Lower leg skin (tissue), 4 donors: ENCODE results near the gene NTRK3. TPM values are rescaled to one million over a fixed set of nuclear protein-coding genes. Genes with fewer than 3 reads are reported as not detected.
"Not testable (repeated sequence)": the region's sequence is repeated elsewhere in the genome, so short reads cannot be mapped to it uniquely, and the experiment has no call there.

Source experiments
- DNase-seq, 2 donors: peaks; one replicate each; pipeline ENCODE4 v3.0.0-alpha.2; 2019; ENCODE audit warnings: low spot score in 2 of 2
- H3K4me3 ChIP-seq: fragments of 200-600 bp; sonication (generic); 2 replicates; pipeline ENCODE4 v1.5.1; 2017; ENCODE audit warnings: mild to moderate bottlenecking, low read depth; ENCODE audit not compliant: poor library complexity, severe bottlenecking
- POLR2A ChIP-seq, 2 donors: fragments of 450-650 bp; IDR thresholded peaks; one replicate each; pipeline ENCODE4 v1.6.1; 2016 to 2017; ENCODE audit warnings: antibody characterized with exemption in 2 of 2, mild to moderate bottlenecking in 1 of 2, moderate library complexity in 1 of 2
- WGBS, 2 donors: methylation state at CpG; one replicate each; pipeline ENCODE4 v1.1.5; 2018; 5-methylcytosine and 5-hydroxymethylcytosine counted together
- intact Hi-C: fragments of 100-400 bp; cut with DNase I; formaldehyde crosslinking; loops from one replicate; pipeline ENCODE4 v1.15.0; 2023; ENCODE audit warnings: low total_unique reads
- total RNA-seq, 4 donors: library from RNA; depleted of rRNA; stranded (reverse); fragments of >200 nt; gene quantifications; one replicate each; pipeline ENCODE4 v1.1.0, GENCODE V29; 2016
- TF ChIP-seq, protein P1 (sequence below), 3 donors: fragments of 450-650 bp; IDR thresholded peaks; one replicate each; pipeline ENCODE4 v1.5.1; 2016; ENCODE audit warnings: antibody characterized with exemption in 3 of 3, mild to moderate bottlenecking in 3 of 3, moderate library complexity in 2 of 3

Gene NTRK3
- total RNA-seq, 4 donors from 2014 or later: 0.97 to 5.4 (median 4.4) TPM

- H3K4me3 ChIP-seq: no peak overlapping the region
- intact Hi-C loops: no loop called here
- 45 to 46% methylated on average over 9 of the region's 9 CpGs for WGBS, 2 donors
- no peak for TF ChIP-seq POLR2A (IDR thresholded peaks at IDR 0.05)
- TF ChIP-seq, protein P1, sequence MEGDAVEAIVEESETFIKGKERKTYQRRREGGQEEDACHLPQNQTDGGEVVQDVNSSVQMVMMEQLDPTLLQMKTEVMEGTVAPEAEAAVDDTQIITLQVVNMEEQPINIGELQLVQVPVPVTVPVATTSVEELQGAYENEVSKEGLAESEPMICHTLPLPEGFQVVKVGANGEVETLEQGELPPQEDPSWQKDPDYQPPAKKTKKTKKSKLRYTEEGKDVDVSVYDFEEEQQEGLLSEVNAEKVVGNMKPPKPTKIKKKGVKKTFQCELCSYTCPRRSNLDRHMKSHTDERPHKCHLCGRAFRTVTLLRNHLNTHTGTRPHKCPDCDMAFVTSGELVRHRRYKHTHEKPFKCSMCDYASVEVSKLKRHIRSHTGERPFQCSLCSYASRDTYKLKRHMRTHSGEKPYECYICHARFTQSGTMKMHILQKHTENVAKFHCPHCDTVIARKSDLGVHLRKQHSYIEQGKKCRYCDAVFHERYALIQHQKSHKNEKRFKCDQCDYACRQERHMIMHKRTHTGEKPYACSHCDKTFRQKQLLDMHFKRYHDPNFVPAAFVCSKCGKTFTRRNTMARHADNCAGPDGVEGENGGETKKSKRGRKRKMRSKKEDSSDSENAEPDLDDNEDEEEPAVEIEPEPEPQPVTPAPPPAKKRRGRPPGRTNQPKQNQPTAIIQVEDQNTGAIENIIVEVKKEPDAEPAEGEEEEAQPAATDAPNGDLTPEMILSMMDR (IDR thresholded peaks at IDR 0.05): no peak
- DNase-seq: no peak
These were observed 220.2 kb downstream of the NTRK3 start for GRCh38 chr15:88036154-88036839.

DNA sequence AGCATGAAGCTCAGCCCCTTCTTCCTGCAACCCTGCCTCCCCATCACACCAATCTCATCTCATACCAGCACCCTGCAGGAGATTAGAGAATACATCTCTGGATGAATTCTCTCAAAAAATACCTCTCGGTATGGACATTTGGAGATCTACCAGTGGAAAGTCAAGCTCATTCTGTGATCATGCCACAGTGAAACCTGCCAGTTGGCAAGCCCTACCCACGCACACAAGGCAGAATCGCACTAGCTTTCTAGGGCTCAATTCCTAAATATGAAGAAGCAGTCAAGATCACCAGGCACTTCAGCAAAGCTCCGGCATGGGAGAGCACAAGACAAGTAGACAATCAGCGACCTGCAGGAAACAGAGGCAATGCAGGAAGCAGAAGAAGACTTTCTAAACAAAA is 221.2 kb downstream of the NTRK3 start:
- TF ChIP-seq, protein P1 (IDR thresholded peaks at IDR 0.05): no peak
- no peak for TF ChIP-seq POLR2A (IDR thresholded peaks at IDR 0.05)
- no peak for DNase-seq
- H3K4me3 ChIP-seq: no peak overlapping the region
- WGBS, 2 donors: 68 to 70% methylated on average over 5 of the region's 5 CpGs
- intact Hi-C loops: no loop called here

DNA sequence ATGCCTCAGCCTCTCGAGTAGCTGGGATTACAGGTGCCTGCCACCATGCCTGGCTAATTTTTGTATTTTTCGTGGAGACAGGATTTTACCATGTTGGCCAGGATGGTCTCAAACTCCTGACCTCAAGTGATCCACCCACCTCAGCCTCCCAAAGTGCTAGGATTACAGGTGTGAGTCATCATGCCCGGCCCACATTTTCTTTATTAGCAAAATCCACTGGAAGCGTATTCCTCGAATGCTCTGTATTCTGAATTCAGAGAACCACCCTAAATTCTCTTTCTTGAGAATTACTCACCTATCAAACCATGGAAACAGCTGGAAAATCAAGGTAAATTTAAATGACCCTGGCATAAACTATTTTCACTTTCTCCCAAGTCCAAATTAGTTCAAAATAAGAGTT is 223.1 kb downstream of the NTRK3 start:
- DNase-seq, intact Hi-C loops, H3K4me3 ChIP-seq: not testable (repeated sequence)
- 93% methylated on average over 5 of the region's 5 CpGs for WGBS, 2 donors

DNA sequence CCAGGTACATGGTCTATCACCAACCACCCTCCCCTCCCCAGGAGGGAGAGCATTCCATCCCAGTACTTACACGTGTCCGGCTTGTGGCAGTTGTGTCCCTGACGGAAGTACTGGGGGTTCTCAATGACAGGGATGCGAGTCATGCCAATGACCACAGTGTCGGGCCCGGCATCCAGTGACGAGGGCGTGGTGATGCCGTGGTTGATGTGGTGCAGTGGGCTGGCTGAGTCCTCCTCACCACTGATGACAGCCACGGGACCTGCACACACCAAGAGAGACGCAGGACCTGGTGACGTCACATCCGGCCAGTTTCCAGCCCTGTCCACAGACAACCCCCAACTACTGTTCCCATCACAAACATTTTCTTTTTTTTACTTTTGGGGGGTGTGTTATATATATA is 223.8 kb downstream of the NTRK3 start:
- WGBS, 2 donors: 91 to 92% methylated on average over 11 to 13 of the region's 13 CpGs
- intact Hi-C loops: no loop called here
- TF ChIP-seq, protein P1 (IDR thresholded peaks at IDR 0.05): no peak
- no peak for TF ChIP-seq POLR2A (IDR thresholded peaks at IDR 0.05)
- DNase-seq: no peak
- no peak overlapping the region for H3K4me3 ChIP-seq

GRCh38 chr15:88031461-88031860 is 225.1 kb downstream of the NTRK3 start:
- TF ChIP-seq POLR2A (IDR thresholded peaks at IDR 0.05): no peak
- TF ChIP-seq, protein P1 (IDR thresholded peaks at IDR 0.05): no peak
- WGBS, 2 donors: 75 to 87% methylated on average over 2 of the region's 2 CpGs
- intact Hi-C loops: no loop called here

GRCh38 chr15:88029696-88030095 is 226.8 kb downstream of the NTRK3 start:
- 60 to 71% methylated on average over 2 of the region's 2 CpGs for WGBS, 2 donors
- no peak overlapping the region for H3K4me3 ChIP-seq
- no peak for DNase-seq
- TF ChIP-seq POLR2A (IDR thresholded peaks at IDR 0.05): no peak
- TF ChIP-seq, protein P1 (IDR thresholded peaks at IDR 0.05): no peak
- intact Hi-C loops: no loop called here

More at GRCh38 chr15:88031461-88031860, 225.1 kb downstream of the NTRK3 start:
- no peak overlapping the region for H3K4me3 ChIP-seq
- no peak for DNase-seq
